Muscle of arm (tissue), 14 donors: ENCODE measurements around the gene CRAT. TPM values are rescaled to one million over a fixed set of nuclear protein-coding genes. Genes with fewer than 3 reads are reported as not detected.
A peak's percentile ranks its signal among the peaks of the same experiment; 100 is the strongest.

Experiments
- DNase-seq: peaks from one replicate; pipeline ENCODE4 v3.0.0-alpha.2; 2013
- long read RNA-seq, 11 donors: transcript quantifications; one replicate each; lab custom pipeline, GENCODE V29; 2026
- polyA plus RNA-seq, 12 donors: library from polyadenylated mRNA; unstranded; fragments of 120-200 nt; gene quantifications; one replicate each; pipeline ENCODE4 v1.2.1, GENCODE V29; 2013; ENCODE audit not compliant: insufficient read length in 12 of 12

CRAT gene
- 10 to 100 TPM in 11 of 12 donors, not detected in 1; 28.9 to 57.4 (median 39.2) TPM for polyA plus RNA-seq
- long read RNA-seq, donor 1, partial matches to known transcripts: 5 of 13 reads
- long read RNA-seq, donor 1, other reads (novel, unspliced or antisense): 0 of 13 reads
- long read RNA-seq, donor 2, transcript CRAT-201 (14 exons, 2,763 nt): major isoform, 10 of 15 reads
- long read RNA-seq, donor 2, partial matches to known transcripts: 0 of 15 reads
- long read RNA-seq, donor 2, other reads (novel, unspliced or antisense): 0 of 15 reads
- long read RNA-seq, donor 3, transcript CRAT-201 (14 exons, 2,763 nt): major isoform, 5 of 6 reads
- long read RNA-seq, donor 3, partial matches to known transcripts: 0 of 6 reads
- long read RNA-seq, donor 3, other reads (novel, unspliced or antisense): 0 of 6 reads
- long read RNA-seq, donor 4, partial matches to known transcripts: 0 of 4 reads
- long read RNA-seq, donor 4, other reads (novel, unspliced or antisense): 0 of 4 reads
- long read RNA-seq, donor 5: 0 reads
- long read RNA-seq, donor 6, partial matches to known transcripts: 0 of 5 reads
- long read RNA-seq, donor 6, other reads (novel, unspliced or antisense): 0 of 5 reads
- long read RNA-seq, donor 7, partial matches to known transcripts: 0 of 6 reads
- long read RNA-seq, donor 7, other reads (novel, unspliced or antisense): 0 of 6 reads
- long read RNA-seq, donor 8, transcript CRAT-201 (14 exons, 2,763 nt): major isoform, 9 of 13 reads
- long read RNA-seq, donor 8, partial matches to known transcripts: 0 of 13 reads
- long read RNA-seq, donor 8, other reads (novel, unspliced or antisense): 0 of 13 reads
- long read RNA-seq, donor 9, partial matches to known transcripts: 0 of 3 reads
- long read RNA-seq, donor 9, other reads (novel, unspliced or antisense): 0 of 3 reads
- long read RNA-seq, donor 10, transcript CRAT-201 (14 exons, 2,763 nt): major isoform, 6 of 11 reads
- long read RNA-seq, donor 10, transcript CRAT-202 (2 exons, 973 nt): minor isoform, 5 of 11 reads
- long read RNA-seq, donor 10, partial matches to known transcripts: 0 of 11 reads
- long read RNA-seq, donor 10, other reads (novel, unspliced or antisense): 0 of 11 reads
- long read RNA-seq, donor 11, partial matches to known transcripts: 0 of 8 reads
- long read RNA-seq, donor 11, other reads (novel, unspliced or antisense): 0 of 8 reads

DNA sequence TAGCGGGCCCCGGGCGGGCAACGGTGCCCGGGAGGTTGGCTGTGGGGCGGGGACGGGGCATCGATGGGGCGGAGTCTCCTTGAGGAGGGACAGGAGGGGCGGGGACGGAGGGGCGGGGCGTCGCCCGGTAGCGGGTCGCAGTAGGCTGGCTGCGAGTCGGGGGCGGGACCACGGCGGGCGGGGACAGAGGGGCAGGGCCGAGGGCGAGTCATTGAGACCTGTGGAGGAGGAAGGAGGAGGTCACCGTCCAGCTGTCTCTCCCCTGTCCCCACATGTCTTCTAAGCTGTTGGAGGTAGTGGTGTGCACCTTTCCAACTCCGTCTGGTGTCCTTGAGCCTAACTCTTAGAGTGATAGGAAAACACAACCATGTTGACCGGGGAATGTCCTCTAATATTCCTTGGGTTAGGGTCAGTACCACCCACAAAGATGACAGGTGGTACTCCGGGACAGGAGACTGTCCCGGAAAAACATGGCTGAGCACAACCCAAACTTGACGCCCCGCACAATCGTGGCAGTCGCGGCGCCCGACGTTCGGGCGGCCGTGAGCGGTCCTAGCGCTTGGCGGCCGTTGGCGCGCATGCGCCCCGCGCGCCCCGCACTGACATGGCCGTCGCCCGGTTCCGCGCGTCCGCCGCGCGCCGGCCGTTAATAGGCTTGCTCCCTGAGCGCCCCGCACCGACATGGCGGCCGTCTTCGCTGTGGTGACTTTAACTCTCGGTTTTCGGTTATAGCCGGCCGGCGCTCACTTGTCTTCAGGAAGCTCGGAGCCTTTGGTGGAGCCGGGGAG lies at the start of gene CRAT, which contains the start of gene PTPA:
Gene CRAT (minus strand): TSS at position 54 of the 788 bp plus-strand sequence. CDS start 284 bp downstream, outside the sequence.
Gene PTPA (plus strand): TSS at position 676 of the 788 bp plus-strand sequence. CDS start 186 bp downstream, outside the sequence.
- peak; percentile 95 for DNase-seq

DNA sequence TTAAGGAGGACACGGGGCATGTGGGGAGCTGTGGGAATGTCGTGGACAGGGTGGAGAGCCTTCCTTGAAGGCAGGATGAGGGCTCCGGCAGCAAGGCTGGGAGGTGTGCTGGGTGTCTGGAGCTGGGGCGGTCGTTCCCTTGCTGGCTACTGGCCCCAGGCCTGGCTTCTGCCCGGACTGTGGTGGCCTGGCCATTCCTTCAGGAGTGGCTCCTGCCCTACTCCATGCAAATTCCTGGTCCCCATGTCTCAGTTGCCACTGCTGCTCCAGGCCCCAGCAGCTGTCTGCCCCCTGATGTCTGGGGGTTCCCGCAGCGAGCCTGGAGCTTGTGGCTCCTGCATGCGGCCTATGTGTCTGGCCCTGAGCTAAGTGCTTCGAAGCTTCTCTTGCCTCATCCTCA lies 45.6 kb upstream of the CRAT start:
- no peak for DNase-seq

DNA sequence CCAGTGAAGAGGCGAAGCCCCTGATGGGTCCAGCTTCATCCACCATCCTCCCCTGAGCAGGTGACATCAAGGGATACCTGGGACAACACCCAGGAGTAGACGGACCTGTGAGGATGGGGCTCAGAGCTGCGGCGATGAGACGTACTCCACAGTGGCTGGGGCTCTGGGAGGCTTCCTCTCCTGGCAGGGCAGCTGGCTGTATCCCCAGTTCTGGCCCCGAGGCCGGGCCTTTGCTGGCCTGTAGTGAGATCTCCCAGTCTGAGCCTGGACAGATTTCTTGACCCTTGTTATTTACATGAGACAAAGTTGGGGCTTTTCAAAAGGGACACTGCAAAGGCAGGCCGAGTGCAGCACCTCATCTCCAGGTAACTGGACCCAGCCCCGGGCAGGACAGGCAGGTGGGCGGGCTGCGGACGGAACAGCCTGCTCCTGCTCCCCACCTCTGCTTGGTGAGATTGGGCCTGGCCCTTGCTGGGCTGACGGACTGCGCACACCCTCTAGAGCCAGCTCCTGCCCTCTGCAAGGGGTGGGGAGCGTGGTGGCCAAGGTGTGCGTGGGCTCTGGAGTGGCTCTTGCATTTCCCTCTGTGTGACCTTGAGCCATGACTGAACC lies 44.4 kb upstream of the CRAT start:
- DNase-seq: no peak

- no peak for DNase-seq
Measured at GRCh38 chr9:129151469-129151868, 40.9 kb upstream of the CRAT start.

GRCh38 chr9:129150672-129151211 lies 40.1 kb upstream of the CRAT start:
- no peak for DNase-seq

GRCh38 chr9:129150122-129150521 lies 39.5 kb upstream of the CRAT start:
- DNase-seq: no peak

GRCh38 chr9:129149442-129149841 lies 38.8 kb upstream of the CRAT start:
- no peak for DNase-seq

- DNase-seq: no peak
Measured at GRCh38 chr9:129148463-129149204, 38.0 kb upstream of the CRAT start.

- peak; percentile 65 for DNase-seq
Measured at GRCh38 chr9:129146441-129146941, 35.9 kb upstream of the CRAT start.

DNA sequence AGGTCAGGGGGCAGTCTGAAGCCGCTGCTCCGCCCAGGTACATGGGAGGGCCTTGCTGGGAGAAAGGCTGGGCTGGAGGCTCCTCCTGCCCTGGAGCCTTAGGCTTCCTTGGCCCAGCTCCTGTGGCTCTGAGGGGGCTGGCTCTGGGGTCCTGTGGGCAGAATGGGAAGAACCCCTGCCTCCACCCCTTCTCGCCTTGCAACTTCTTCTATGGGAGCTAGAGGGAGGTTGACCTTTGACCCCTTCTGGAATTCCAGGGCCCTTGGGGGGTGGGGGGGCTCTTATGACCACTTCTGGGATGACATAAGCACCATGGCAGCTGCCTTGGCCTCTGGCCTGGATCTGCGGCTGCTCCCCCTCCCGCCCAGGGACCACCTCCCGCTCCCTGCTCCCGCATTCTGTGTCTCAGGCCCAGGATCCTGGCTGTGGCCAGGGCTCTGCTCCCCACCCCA lies 35.3 kb upstream of the CRAT start:
- peak; percentile 87 for DNase-seq

DNA sequence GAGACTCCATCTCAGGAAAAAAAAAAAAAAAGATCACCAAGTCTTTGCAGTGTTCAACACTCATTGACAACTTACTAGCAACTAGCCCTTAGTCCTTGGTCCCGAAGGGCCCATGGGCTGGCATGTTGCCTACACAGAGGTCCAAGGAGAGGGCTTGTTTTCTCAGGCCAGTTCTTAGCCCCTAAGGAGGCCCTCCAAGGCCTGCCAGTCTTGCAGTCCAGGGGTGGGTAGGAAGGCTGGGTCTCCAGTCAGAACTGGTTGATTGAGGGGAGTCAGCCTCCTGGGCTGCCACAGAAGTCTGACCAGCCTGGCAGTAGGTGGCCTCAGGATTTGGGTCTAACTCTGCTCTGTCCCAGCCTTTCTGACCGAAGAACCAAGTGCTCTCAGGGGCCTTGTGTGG lies 34.7 kb upstream of the CRAT start:
- DNase-seq: no peak

DNA sequence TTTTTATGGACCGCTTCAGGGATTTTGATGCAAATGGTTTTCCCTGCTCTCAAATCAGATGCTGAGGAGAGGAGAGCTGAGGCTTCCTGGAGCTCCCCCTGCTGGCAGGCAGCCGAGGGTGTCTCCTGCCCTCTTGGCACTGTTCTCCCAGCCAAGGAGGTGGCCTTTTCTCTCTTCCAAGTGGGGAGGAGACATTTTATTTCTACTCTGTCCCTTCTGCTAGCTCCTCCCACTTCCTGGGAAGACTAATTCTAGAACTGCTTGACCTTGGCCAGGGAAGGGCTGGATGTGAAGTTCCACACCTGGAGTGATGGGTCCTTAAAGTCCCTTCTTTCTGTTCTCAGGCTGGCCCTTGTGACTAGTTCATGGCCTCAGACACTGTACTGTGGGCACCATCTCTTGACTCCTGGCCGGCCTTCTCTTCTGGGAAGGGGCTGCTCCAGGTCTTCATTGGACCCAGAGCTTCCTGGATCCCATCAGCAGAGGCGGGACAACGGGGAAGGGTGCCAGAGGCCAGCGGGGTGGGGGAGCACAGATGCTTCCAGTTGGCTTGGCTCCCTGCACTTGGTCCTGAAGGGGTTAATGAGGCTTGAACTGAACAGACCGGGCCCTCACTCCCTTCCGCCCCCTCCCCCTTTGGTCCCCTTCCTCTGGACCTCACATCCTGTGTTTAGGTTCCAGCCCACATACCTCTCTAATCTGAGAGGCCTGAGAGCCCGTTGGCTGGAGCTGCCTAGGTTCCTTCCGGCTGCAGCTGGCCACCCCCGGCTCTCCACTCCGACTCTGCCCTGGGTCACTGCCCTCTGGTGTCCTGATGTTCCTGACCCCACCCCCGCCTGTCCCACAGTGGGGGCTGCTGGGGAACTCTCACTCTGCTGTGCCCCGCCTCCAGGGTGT lies 32.7 kb upstream of the CRAT start:
- DNase-seq: peak; percentile 86

- no peak for DNase-seq
Measured at GRCh38 chr9:129142138-129142935, 31.7 kb upstream of the CRAT start.

- peak; percentile 87 for DNase-seq
Measured at GRCh38 chr9:129141066-129142041, 30.8 kb upstream of the CRAT start.

- DNase-seq: peak; percentile 42
Measured at GRCh38 chr9:129140397-129141065, 29.9 kb upstream of the CRAT start.
